GM19455 (cell line): ENCODE results near the gene NEU2.

Source experiments
- ATAC-seq: cut with Tn5 transposase; IDR thresholded peaks from one replicate; pipeline ENCODE4 v1.9.1; 2021; ENCODE audit not compliant: unreplicated experiment

The NEU2 gene

GRCh38 chr2:233032551-233033320 lies at the start of gene NEU2:
NEU2 (plus strand) TSS chr2:233032672; CDS start chr2:233032672, 0 bp downstream.
- ATAC-seq: no peak

- no peak for ATAC-seq
These were observed 49.4 kb upstream of the NEU2 start for GRCh38 chr2:232982926-232983668.

GRCh38 chr2:232983669-232984140 lies 48.8 kb upstream of the NEU2 start:
- no peak for ATAC-seq

- ATAC-seq: no peak
These were observed 47.8 kb upstream of the NEU2 start for GRCh38 chr2:232984451-232985207.

GRCh38 chr2:232986155-232986554 lies 46.3 kb upstream of the NEU2 start:
- no peak for ATAC-seq

GRCh38 chr2:232993231-232993821 lies 39.1 kb upstream of the NEU2 start:
- ATAC-seq: no peak

GRCh38 chr2:232994446-232994845 lies 38.0 kb upstream of the NEU2 start:
- no peak for ATAC-seq

- ATAC-seq: no peak
These were observed 34.5 kb upstream of the NEU2 start for GRCh38 chr2:232997749-232998665.

- no peak for ATAC-seq
These were observed 33.8 kb upstream of the NEU2 start for GRCh38 chr2:232998666-232998985.

GRCh38 chr2:232999354-232999753 lies 33.1 kb upstream of the NEU2 start:
- ATAC-seq: no peak

- ATAC-seq: no peak
These were observed 31.4 kb upstream of the NEU2 start for GRCh38 chr2:233000886-233001750.

- no peak for ATAC-seq
These were observed 29.4 kb upstream of the NEU2 start for GRCh38 chr2:233002829-233003657.

- ATAC-seq: no peak
These were observed 28.6 kb upstream of the NEU2 start for GRCh38 chr2:233003658-233004555.

GRCh38 chr2:233005096-233005495 lies 27.4 kb upstream of the NEU2 start:
- ATAC-seq: no peak

GRCh38 chr2:233006648-233007047 lies 25.8 kb upstream of the NEU2 start:
- no peak for ATAC-seq

GRCh38 chr2:233007270-233007669 lies 25.2 kb upstream of the NEU2 start:
- ATAC-seq: no peak

GRCh38 chr2:233007739-233008138 lies 24.7 kb upstream of the NEU2 start:
- ATAC-seq: no peak
